ENCODE data around the gene ERN1. TPM values are rescaled to one million over a fixed set of nuclear protein-coding genes. Genes with fewer than 3 reads are reported as not detected.

Gene ERN1
- total RNA-seq, 1 experiment from 2014 or later, result 6.5 TPM

- peaks cover 40% of the 10 kb centered on the region for H3K27me3 Mint-ChIP-seq (ENCODE audit: low read depth)
- H3K9me3 Mint-ChIP-seq, result no peaks in the 10 kb centered on the region
- H3K27ac Mint-ChIP-seq, result no peak within 1 kb of the TSS
- CTCF ChIA-PET, result interaction anchor here (0.5 to 8.7 kb wide), 15 partner anchors 8 to 135 kb away, joined by 3 to 46 read pairs (median 5); partner anchors contain the start of genes GH1 and GH2
- H3K4me1 Mint-ChIP-seq, result peaks cover 16% of the 10 kb centered on the region
- ATAC-seq, result peak; percentile 78
- H3K36me3 Mint-ChIP-seq, result no peaks in the 10 kb centered on the region
- POLR2A ChIA-PET, result interaction anchor here (1.2 kb wide), 1 partner anchor 132 kb away, joined by 3 read pairs; no protein-coding TSS in a partner anchor
- peak within 1 kb of the TSS; percentile 86 for H3K4me3 Mint-ChIP-seq
- DNase-seq (ENCODE audit: low spot score), result peak; percentile 82
- TF ChIP-seq USF2 (CRISPR knock-in tag; IDR thresholded peaks at IDR 0.05) (no peak; the same call in 1 of the 2 replicates), FOXP1 (CRISPR knock-in tag; IDR thresholded peaks at IDR 0.05; ENCODE audit: borderline replicate concordance) (0 out of 2 replicates have a peak, but pooled peaks have one; percentile 37), NFATC4 (CRISPR knock-in tag; IDR thresholded peaks at IDR 0.05) (no peak), ZNF219 (CRISPR knock-in tag; IDR thresholded peaks at IDR 0.05; ENCODE audit: borderline replicate concordance) (no peak), ERG (CRISPR knock-in tag; IDR thresholded peaks at IDR 0.05) (no peak), MYBL2 (CRISPR knock-in tag; IDR thresholded peaks at IDR 0.05) (peak; percentile 28), E2F1 (CRISPR knock-in tag; IDR thresholded peaks at IDR 0.05) (no peak), SP1 (CRISPR knock-in tag; conservative IDR thresholded peaks at IDR 0.05) (peak; percentile 63), ATF2 (CRISPR knock-in tag; IDR thresholded peaks at IDR 0.05; ENCODE audit: borderline replicate concordance, low read depth) (no peak), ARID4B (CRISPR knock-in tag; IDR thresholded peaks at IDR 0.05; ENCODE audit: borderline replicate concordance) (peak; percentile 54; the same call in 1 of the 2 replicates), TEAD4 (CRISPR knock-in tag; IDR thresholded peaks at IDR 0.05) (no peak), SOX15 (CRISPR knock-in tag; IDR thresholded peaks at IDR 0.05) (no peak), JUN (CRISPR knock-in tag; IDR thresholded peaks at IDR 0.05) (no peak), NR1H2 (CRISPR knock-in tag; IDR thresholded peaks at IDR 0.05) (no peak), TCF7 (CRISPR knock-in tag; IDR thresholded peaks at IDR 0.05; ENCODE audit: low read depth) (no peak), FOXP4 (CRISPR knock-in tag; IDR thresholded peaks at IDR 0.05) (no peak; the same call in 1 of the 2 replicates)
- TF ChIP-seq, protein P1, sequence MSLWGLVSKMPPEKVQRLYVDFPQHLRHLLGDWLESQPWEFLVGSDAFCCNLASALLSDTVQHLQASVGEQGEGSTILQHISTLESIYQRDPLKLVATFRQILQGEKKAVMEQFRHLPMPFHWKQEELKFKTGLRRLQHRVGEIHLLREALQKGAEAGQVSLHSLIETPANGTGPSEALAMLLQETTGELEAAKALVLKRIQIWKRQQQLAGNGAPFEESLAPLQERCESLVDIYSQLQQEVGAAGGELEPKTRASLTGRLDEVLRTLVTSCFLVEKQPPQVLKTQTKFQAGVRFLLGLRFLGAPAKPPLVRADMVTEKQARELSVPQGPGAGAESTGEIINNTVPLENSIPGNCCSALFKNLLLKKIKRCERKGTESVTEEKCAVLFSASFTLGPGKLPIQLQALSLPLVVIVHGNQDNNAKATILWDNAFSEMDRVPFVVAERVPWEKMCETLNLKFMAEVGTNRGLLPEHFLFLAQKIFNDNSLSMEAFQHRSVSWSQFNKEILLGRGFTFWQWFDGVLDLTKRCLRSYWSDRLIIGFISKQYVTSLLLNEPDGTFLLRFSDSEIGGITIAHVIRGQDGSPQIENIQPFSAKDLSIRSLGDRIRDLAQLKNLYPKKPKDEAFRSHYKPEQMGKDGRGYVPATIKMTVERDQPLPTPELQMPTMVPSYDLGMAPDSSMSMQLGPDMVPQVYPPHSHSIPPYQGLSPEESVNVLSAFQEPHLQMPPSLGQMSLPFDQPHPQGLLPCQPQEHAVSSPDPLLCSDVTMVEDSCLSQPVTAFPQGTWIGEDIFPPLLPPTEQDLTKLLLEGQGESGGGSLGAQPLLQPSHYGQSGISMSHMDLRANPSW (CRISPR knock-in tag; conservative IDR thresholded peaks at IDR 0.05; ENCODE audit: low read depth), result no peak
- TF ChIP-seq, protein P2, sequence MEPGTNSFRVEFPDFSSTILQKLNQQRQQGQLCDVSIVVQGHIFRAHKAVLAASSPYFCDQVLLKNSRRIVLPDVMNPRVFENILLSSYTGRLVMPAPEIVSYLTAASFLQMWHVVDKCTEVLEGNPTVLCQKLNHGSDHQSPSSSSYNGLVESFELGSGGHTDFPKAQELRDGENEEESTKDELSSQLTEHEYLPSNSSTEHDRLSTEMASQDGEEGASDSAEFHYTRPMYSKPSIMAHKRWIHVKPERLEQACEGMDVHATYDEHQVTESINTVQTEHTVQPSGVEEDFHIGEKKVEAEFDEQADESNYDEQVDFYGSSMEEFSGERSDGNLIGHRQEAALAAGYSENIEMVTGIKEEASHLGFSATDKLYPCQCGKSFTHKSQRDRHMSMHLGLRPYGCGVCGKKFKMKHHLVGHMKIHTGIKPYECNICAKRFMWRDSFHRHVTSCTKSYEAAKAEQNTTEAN (CRISPR knock-in tag; IDR thresholded peaks at IDR 0.05), result 0 out of 2 replicates have a peak, but pooled peaks have one; percentile 23
- TF ChIP-seq, protein P3, sequence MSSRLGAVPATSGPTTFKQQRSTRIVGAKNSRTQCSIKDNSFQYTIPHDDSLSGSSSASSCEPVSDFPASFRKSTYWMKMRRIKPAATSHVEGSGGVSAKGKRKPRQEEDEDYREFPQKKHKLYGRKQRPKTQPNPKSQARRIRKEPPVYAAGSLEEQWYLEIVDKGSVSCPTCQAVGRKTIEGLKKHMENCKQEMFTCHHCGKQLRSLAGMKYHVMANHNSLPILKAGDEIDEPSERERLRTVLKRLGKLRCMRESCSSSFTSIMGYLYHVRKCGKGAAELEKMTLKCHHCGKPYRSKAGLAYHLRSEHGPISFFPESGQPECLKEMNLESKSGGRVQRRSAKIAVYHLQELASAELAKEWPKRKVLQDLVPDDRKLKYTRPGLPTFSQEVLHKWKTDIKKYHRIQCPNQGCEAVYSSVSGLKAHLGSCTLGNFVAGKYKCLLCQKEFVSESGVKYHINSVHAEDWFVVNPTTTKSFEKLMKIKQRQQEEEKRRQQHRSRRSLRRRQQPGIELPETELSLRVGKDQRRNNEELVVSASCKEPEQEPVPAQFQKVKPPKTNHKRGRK (CRISPR knock-in tag; IDR thresholded peaks at IDR 0.05; ENCODE audit: borderline replicate concordance), result no peak
Observed at GRCh38 chr17:63998050-63998720, 131.8 kb downstream of the ERN1 start, which contains the start of gene PRR29. TSS of gene PRR29 (plus strand) at chr17:63998351. CDS start at chr17:63998365, 14 bp downstream.

Measured in WTC11 (cell line).